ENCODE measurements around the gene PEAR1. TPM values are rescaled to one million over a fixed set of nuclear protein-coding genes. Genes with fewer than 3 reads are reported as not detected.

The PEAR1 gene
- total RNA-seq, 2 experiments from 2014 or later: not detected

GRCh38 chr1:156889802-156890580, 3.5 kb upstream of the PEAR1 start:
- CTCF ChIA-PET (ENCODE audit: unreplicated experiment): interaction anchor here (1.3 kb wide), 1 partner anchor 200 kb away, joined by 5 read pairs; no protein-coding TSS in a partner anchor
- TF ChIP-seq EZH2phosphoT487 (IDR thresholded peaks at IDR 0.05; ENCODE audit: borderline replicate concordance, low read depth, low read length) (no peak), CTCF (conservative IDR thresholded peaks at IDR 0.05; ENCODE audit: low read length) (peak; percentile 86)
- no TSS peak for BruUV-seq (replicated peaks)
- Histone ChIP-seq H3K4me3 (ENCODE audit: low read depth, low read length, poor library complexity, severe bottlenecking) (no peak overlapping the region), H3K4me1 (ENCODE audit: insufficient read depth, low read length, poor library complexity, severe bottlenecking) (no peaks in the 10 kb centered on the region), H2AFZ (ENCODE audit: low read length) (peak overlapping the region; percentile 32; the same call in 1 of the 2 replicates), H3K36me3 (ENCODE audit: insufficient read depth, low read length) (no peaks in the 10 kb centered on the region), H4K20me1 (ENCODE audit: insufficient read depth, low read length) (no peaks in the 10 kb centered on the region), H3K9me3 (ENCODE audit: low read length) (no peaks in the 10 kb centered on the region), H3K9me2 (ENCODE audit: insufficient read depth, low read length) (no peaks in the 10 kb centered on the region), H3K27ac (ENCODE audit: low read depth, low read length, poor library complexity, severe bottlenecking) (no peak overlapping the region), H3K79me2 (ENCODE audit: insufficient read depth, low read depth, low read length) (no peaks in the 10 kb centered on the region), H3K4me2 (ENCODE audit: low read length) (no peak overlapping the region)
- peak; percentile 74 for DNase-seq (ENCODE audit: low spot score)
- POLR2A ChIA-PET: interaction anchor here (0.6 kb wide), 1 partner anchor 9 kb away, joined by 3 read pairs; no protein-coding TSS in a partner anchor
- intact Hi-C loops (cut with micrococcal nuclease; ENCODE audit: unreplicated experiment): loop anchor here (1.0 to 2.0 kb wide), 4 partner anchors 51 to 201 kb away; no protein-coding TSS in a partner anchor

- peak; percentile 71 for DNase-seq (ENCODE audit: low spot score)
- BruUV-seq (replicated peaks): no TSS peak
- Histone ChIP-seq H3K4me1 (ENCODE audit: insufficient read depth, low read length, poor library complexity, severe bottlenecking) (no peaks in the 10 kb centered on the region), H3K9me3 (ENCODE audit: low read length) (no peaks in the 10 kb centered on the region), H3K4me2 (ENCODE audit: low read length) (no peak overlapping the region), H4K20me1 (ENCODE audit: insufficient read depth, low read length) (no peaks in the 10 kb centered on the region), H3K27ac (ENCODE audit: low read depth, low read length, poor library complexity, severe bottlenecking) (no peak overlapping the region), H2AFZ (ENCODE audit: low read length) (no peak overlapping the region), H3K9me2 (ENCODE audit: insufficient read depth, low read length) (no peaks in the 10 kb centered on the region), H3K36me3 (ENCODE audit: insufficient read depth, low read length) (no peaks in the 10 kb centered on the region), H3K79me2 (ENCODE audit: insufficient read depth, low read depth, low read length) (no peaks in the 10 kb centered on the region), H3K4me3 (ENCODE audit: low read depth, low read length, poor library complexity, severe bottlenecking) (no peak overlapping the region)
- intact Hi-C loops (cut with micrococcal nuclease; ENCODE audit: unreplicated experiment): no loop called here
- ChIA-PET CTCF (ENCODE audit: unreplicated experiment) (interaction anchor here (0.6 kb wide), 1 partner anchor 65 kb away, joined by 3 read pairs; no protein-coding TSS in a partner anchor), POLR2A (no interaction called here)
- TF ChIP-seq CTCF (conservative IDR thresholded peaks at IDR 0.05; ENCODE audit: low read length): peak; percentile 82
- TF ChIP-seq EZH2phosphoT487 (IDR thresholded peaks at IDR 0.05; ENCODE audit: borderline replicate concordance, low read depth, low read length): no peak
These were observed 1.1 kb upstream of the PEAR1 start for GRCh38 chr1:156892190-156893047.
